Astrocyte of the spinal cord (primary cell): ENCODE measurements around the gene ADAM12.
A peak's percentile ranks its signal among the peaks of the same experiment; 100 is the strongest.

Experiments used
- DNase-seq: peaks from one replicate; pipeline ENCODE4 v3.0.0; 2011; ENCODE audit warnings: low read depth, low spot score
- H3K4me3 ChIP-seq: 2 replicates; pipeline ENCODE4 v1.5.1; 2011; ENCODE audit warnings: low read depth, mild to moderate bottlenecking, low read length, moderate library complexity
- CTCF ChIP-seq: IDR thresholded peaks from 2 replicates; pipeline ENCODE4 v1.5.1; 2012; ENCODE audit warnings: low read depth, mild to moderate bottlenecking, low read length, inconsistent platforms
- in situ Hi-C: cut with HindIII; loops from 2 replicates; pipeline ENCODE4 v1.10.0; 2017; ENCODE audit warnings: low sequenced_read_pairs

The ADAM12 gene

GRCh38 chr10:126080291-126080825 is 307.9 kb downstream of the ADAM12 start:
- no peak overlapping the region for H3K4me3 ChIP-seq
- in situ Hi-C loops, result no loop called here
- TF ChIP-seq CTCF, result no peak
- DNase-seq, result peak; percentile 16

- in situ Hi-C loops, result no loop called here
- DNase-seq, result no peak
- no peak for TF ChIP-seq CTCF
- no peak overlapping the region for H3K4me3 ChIP-seq
Observed at GRCh38 chr10:126075009-126075408, 313.3 kb downstream of the ADAM12 start.

GRCh38 chr10:126074291-126074690 is 314.0 kb downstream of the ADAM12 start:
- no peak for DNase-seq
- H3K4me3 ChIP-seq, result no peak overlapping the region
- in situ Hi-C loops, result no loop called here
- TF ChIP-seq CTCF, result no peak

GRCh38 chr10:126073606-126074005 is 314.7 kb downstream of the ADAM12 start:
- no peak for TF ChIP-seq CTCF
- no peak overlapping the region for H3K4me3 ChIP-seq
- in situ Hi-C loops, result no loop called here
- DNase-seq, result peak; percentile 62

- no peak for TF ChIP-seq CTCF
- no peak overlapping the region for H3K4me3 ChIP-seq
- in situ Hi-C loops, result no loop called here
- no peak for DNase-seq
Observed at GRCh38 chr10:126072622-126073021, 315.7 kb downstream of the ADAM12 start.

GRCh38 chr10:126070476-126071215 is 317.6 kb downstream of the ADAM12 start:
- in situ Hi-C loops, result no loop called here
- H3K4me3 ChIP-seq, result no peak overlapping the region
- no peak for TF ChIP-seq CTCF
- no peak for DNase-seq
